Measurements from ENCODE around the gene TGFB2.

TGFB2 gene

GRCh38 chr1:218361298-218362065 lies 16.3 kb downstream of the TGFB2 start:
- ATAC-seq (no peak), DNase-seq (no peak)

- DNase-seq: no peak
- no peak for ATAC-seq
Observed at GRCh38 chr1:218362418-218363076, 17.4 kb downstream of the TGFB2 start.

GRCh38 chr1:218363141-218363540 lies 18.0 kb downstream of the TGFB2 start:
- DNase-seq (no peak), ATAC-seq (no peak)

GRCh38 chr1:218364028-218364710 lies 19.0 kb downstream of the TGFB2 start:
- DNase-seq (no peak), ATAC-seq (no peak)

GRCh38 chr1:218365226-218365999 lies 20.3 kb downstream of the TGFB2 start:
- no peak for DNase-seq
- no peak for ATAC-seq

GRCh38 chr1:218366322-218367052 lies 21.4 kb downstream of the TGFB2 start:
- ATAC-seq: no peak
- no peak for DNase-seq

GRCh38 chr1:218367118-218367517 lies 22.0 kb downstream of the TGFB2 start:
- no peak for ATAC-seq

GRCh38 chr1:218368686-218369085 lies 23.6 kb downstream of the TGFB2 start:
- ATAC-seq: no peak
- DNase-seq: no peak

More at GRCh38 chr1:218367118-218367517, 22.0 kb downstream of the TGFB2 start:
- DNase-seq: no peak

- ATAC-seq: peak; percentile 50
Observed at GRCh38 chr1:218369688-218370511, 24.8 kb downstream of the TGFB2 start.

GRCh38 chr1:218371927-218372672 lies 27.0 kb downstream of the TGFB2 start:
- ATAC-seq (no peak), DNase-seq (no peak)

More at GRCh38 chr1:218369688-218370511, 24.8 kb downstream of the TGFB2 start:
- DNase-seq: no peak

GRCh38 chr1:218374401-218375353 lies 29.5 kb downstream of the TGFB2 start:
- no peak for ATAC-seq

GRCh38 chr1:218376722-218377121 lies 31.6 kb downstream of the TGFB2 start:
- DNase-seq (no peak), ATAC-seq (no peak)

More at GRCh38 chr1:218374401-218375353, 29.5 kb downstream of the TGFB2 start:
- DNase-seq: no peak

- ATAC-seq (peak; percentile 96), DNase-seq (peak; percentile 64)
Observed at GRCh38 chr1:218377143-218377660, 32.1 kb downstream of the TGFB2 start.

- DNase-seq: no peak
- ATAC-seq: no peak
Observed at GRCh38 chr1:218380125-218380977, 35.2 kb downstream of the TGFB2 start.

- DNase-seq: no peak
- no peak for ATAC-seq
Observed at GRCh38 chr1:218382261-218382660, 37.1 kb downstream of the TGFB2 start.

- ATAC-seq: no peak
- DNase-seq: no peak
Observed at GRCh38 chr1:218383051-218383450, 37.9 kb downstream of the TGFB2 start.

- no peak for DNase-seq
- ATAC-seq: no peak
Observed at GRCh38 chr1:218383681-218384080, 38.5 kb downstream of the TGFB2 start.

Measured in stimulated activated naive CD8-positive, alpha-beta T cell treated with anti-CD3 and anti-CD28 coated beads, Interleukin-15, Interleukin-2, amounts not matched to agents 100 U/mL and 50 U/mL, for 24 hours (primary cell).